Measurements from ENCODE around the gene CST5.
"Not testable (repeated sequence)": the region's sequence is repeated elsewhere in the genome, so short reads cannot be mapped to it uniquely, and the experiment has no call there.

- not testable (repeated sequence) for TF ChIP-seq ZNF785, CTCF (tag by site-specific recombination; IDR thresholded peaks at IDR 0.05)
Observed at GRCh38 chr20:23914469-23914868, 34.9 kb upstream of the CST5 start.

Data from HEK293 (cell line).